ENCODE measurements around the gene RAD9B. TPM values are rescaled to one million over a fixed set of nuclear protein-coding genes. Genes with fewer than 3 reads are reported as not detected.
"Not testable (repeated sequence)": the region's sequence is repeated elsewhere in the genome, so short reads cannot be mapped to it uniquely, and the experiment has no call there.

The RAD9B gene
- total RNA-seq (2014; rRNA removed; shearing (Covaris generic)), result 1.1 and 2.7 TPM in 2 replicates

DNA sequence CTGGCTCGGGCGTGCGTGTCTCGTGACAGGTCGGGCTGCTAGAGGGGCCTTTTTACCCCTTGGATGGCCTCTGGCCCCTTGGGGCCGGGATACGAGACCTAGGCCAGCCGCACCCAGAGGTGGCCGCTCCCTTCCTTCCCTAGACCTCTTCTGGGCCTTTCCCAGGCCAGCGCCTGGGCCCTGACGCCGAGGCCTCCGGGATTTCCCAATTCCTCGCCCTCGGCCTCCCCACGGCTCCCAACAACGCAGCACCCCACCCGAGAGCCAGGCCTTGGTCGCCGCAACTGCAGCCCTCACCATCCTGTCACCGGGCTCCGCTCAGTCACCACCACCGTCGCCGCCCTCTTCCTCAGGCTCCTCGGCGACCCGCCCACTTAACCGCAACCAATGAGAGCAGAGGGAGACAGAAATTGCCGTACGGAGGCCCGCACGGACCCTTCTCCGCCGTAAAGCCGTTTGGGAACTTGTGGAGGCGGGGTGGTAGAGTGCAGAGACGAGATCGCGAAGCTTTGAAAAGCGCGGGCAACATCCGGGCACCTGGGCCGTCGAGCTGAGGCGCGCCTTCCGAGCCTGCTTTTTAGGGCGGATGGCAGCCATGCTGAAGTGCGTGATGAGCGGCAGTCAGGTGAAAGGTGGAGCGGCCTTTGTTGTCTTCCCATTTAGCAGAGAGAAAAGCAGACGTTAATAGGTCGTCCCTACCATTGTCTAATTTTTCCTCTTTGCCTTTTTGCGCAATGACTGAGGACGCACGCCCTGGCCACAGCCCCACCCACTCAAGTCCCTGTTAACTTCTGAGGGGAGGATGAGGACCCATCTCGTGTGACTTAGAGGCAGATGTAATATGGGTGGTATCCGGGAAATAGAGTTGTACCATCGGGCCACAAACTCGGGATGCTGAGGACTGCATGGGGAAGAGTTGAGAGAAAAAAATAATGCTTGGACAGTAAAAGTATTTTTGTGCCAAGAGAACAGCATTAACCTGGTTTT is at the start of gene RAD9B, which contains the start of gene VPS29:
Gene RAD9B, plus strand, starts transcription at position 580 of the 987 bp plus-strand sequence. Its CDS starts 7 bp downstream, at position 587.
Gene VPS29, minus strand, starts transcription at position 360 of the 987 bp plus-strand sequence. Its CDS starts 60 bp downstream, at position 300.
- H3K27ac ChIP-seq, result peak within 1 kb of the TSS; percentile 85
- H3K27me3 ChIP-seq, result no peaks in the 10 kb centered on the region
- peaks cover 9% of the 10 kb centered on the region for H3K36me3 ChIP-seq
- peak; percentile 98 for DNase-seq
- H3K9me3 ChIP-seq (replicated peaks), result no peaks in the 10 kb centered on the region
- peaks cover 6% of the 10 kb centered on the region; the same call in 1 of the 2 replicates for H3K4me1 ChIP-seq
- peak within 1 kb of the TSS; percentile 95 for H3K4me3 ChIP-seq

DNA sequence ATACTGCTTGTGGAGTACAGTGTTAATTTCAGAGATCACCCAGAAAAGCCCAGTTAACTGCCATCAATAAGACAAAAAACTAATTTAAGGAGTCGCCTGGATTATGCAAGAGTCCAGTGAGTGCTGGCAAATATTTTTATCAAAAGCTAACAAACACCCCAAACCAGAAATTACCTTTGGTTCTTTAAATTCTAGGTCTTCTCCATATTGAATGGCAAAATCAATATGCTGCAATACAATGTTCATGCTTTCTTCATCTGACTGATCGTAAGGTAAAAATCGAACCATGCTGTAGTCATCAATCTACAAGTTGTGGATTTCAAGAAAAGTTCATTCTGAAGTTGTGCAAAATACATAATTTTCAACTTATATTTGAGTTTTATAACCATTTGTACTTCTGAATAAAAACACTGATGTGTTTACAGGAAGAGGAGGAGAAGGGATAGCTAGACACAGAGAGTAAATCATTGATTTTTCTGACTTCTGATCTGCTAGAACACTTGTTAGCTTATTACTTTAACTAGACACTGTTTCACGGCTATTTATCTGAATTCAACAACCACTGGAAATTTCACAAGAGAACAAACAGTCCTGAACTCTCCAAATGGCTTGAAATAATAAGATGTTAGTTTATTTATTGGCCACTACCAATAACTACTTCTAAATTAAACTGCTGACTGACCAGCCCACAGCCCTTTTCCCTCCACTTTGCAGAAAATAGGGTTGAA is 48.4 kb upstream of the RAD9B start:
- H3K36me3 ChIP-seq, result peaks cover 26% of the 10 kb centered on the region
- H3K27me3 ChIP-seq, result no peaks in the 10 kb centered on the region
- no peak overlapping the region for H3K4me3 ChIP-seq
- DNase-seq, result no peak
- H3K27ac ChIP-seq, result no peak overlapping the region
- H3K9me3 ChIP-seq (replicated peaks), result no peaks in the 10 kb centered on the region; the same call in 1 of the 2 replicates
- no peaks in the 10 kb centered on the region for H3K4me1 ChIP-seq

DNA sequence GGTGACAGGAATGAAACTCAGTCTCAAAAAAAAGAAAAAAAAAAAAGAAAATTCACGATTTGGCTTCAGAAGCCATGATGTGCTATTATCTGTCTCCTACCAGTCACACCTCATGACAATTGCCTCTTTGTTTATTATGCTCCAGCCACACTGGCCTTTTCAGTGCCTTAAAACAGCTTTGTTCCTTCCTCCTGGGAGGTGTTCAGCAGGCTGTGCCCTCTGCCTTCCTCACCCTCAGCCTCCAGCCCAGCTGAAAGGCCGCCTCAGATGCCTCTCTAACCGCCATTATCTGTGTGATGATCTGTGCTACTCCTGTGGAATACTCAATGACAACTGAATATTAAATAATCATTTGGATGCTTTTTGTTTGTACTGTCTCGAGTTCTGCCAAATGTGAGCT is 43.4 kb upstream of the RAD9B start:
- H3K36me3 ChIP-seq, result peaks cover 31% of the 10 kb centered on the region

GRCh38 chr12:110461189-110461588 is 40.9 kb upstream of the RAD9B start:
- H3K4me1 ChIP-seq; H3K9me3 ChIP-seq (replicated peaks); H3K27ac ChIP-seq; H3K27me3 ChIP-seq; H3K4me3 ChIP-seq; DNase-seq: not testable (repeated sequence)
- H3K36me3 ChIP-seq, result peaks cover 21% of the 10 kb centered on the region

More for the DNA sequence above, 43.4 kb upstream of the RAD9B start:
- Histone ChIP-seq H3K27ac (no peak overlapping the region), H3K27me3 (no peaks in the 10 kb centered on the region), H3K9me3 (replicated peaks) (no peaks in the 10 kb centered on the region), H3K4me1 (no peaks in the 10 kb centered on the region), H3K4me3 (no peak overlapping the region)
- DNase-seq, result no peak

DNA sequence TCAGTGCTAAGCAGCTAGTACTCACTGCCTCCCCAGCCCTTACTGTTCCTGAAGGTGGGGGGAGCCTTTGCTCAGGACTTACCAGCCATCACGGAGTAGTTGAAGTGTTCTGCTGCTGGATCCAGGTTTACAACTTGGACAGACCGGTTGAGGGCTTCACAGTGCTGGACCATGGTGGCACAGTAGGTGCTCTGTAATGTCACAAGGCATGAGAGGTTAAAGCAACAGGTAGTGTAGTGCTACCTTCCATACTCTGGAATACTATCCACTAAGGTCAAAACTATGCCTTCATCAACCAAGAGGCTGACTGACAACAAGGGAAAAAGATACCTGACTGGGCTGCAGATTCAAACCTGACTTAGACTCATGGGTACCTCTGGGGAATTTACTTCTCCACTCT is 37.1 kb upstream of the RAD9B start:
- no peak overlapping the region for H3K27ac ChIP-seq

DNA sequence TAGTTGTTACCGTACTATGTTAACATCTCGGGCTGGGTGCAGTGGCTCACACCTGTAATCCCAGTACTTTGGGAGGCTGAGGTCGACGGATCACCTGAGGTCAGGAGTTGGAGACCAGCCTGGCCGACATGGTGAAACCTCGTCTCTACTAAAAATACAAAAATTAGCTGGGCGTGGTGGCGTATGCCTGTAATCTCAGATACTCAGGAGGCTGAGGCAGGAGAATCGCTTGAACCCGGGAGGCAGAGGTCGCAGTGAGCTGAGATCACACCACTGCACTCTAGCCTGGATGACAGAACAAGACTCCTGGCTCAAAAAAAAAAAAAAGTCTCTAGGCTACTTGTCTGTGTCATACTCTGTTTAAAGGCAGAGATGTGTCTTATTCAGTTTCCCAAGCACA is 36.4 kb upstream of the RAD9B start:
- not testable (repeated sequence) for H3K9me3 ChIP-seq (replicated peaks); H3K36me3 ChIP-seq; H3K27me3 ChIP-seq; DNase-seq; H3K4me1 ChIP-seq; H3K27ac ChIP-seq; H3K4me3 ChIP-seq

More for the DNA sequence above, 37.1 kb upstream of the RAD9B start:
- no peak for DNase-seq
- no peak overlapping the region for H3K4me3 ChIP-seq
- no peaks in the 10 kb centered on the region for H3K27me3 ChIP-seq
- H3K9me3 ChIP-seq (replicated peaks), result no peaks in the 10 kb centered on the region
- no peaks in the 10 kb centered on the region; the same call in 1 of the 2 replicates for H3K4me1 ChIP-seq
- peaks cover 12% of the 10 kb centered on the region for H3K36me3 ChIP-seq

DNA sequence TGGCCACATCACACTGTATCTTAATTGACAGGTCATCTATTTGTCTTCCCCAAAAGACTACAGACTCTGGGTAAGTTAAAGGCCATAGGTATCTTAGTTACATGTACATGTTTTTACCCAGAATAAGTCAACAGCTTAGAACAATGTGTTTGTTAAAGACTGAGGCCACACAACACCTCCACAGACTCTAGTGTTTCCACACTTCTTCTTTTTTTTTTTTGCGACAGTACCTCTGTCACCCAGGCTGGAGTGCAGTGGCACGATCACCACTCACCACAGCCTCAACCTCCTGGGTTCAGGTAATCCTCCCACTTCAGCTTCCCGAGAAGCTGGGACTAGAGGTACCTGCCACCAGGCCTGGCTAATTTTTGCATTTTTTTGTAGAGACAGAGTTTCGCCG is 35.3 kb upstream of the RAD9B start:
- no peaks in the 10 kb centered on the region for H3K9me3 ChIP-seq (replicated peaks)
- no peaks in the 10 kb centered on the region; the same call in 1 of the 2 replicates for H3K4me1 ChIP-seq
- H3K36me3 ChIP-seq, result peaks cover 4% of the 10 kb centered on the region
- H3K27me3 ChIP-seq, result no peaks in the 10 kb centered on the region
- DNase-seq, result no peak
- H3K4me3 ChIP-seq, result peak overlapping the region; percentile 96
- no peak overlapping the region for H3K27ac ChIP-seq

DNA sequence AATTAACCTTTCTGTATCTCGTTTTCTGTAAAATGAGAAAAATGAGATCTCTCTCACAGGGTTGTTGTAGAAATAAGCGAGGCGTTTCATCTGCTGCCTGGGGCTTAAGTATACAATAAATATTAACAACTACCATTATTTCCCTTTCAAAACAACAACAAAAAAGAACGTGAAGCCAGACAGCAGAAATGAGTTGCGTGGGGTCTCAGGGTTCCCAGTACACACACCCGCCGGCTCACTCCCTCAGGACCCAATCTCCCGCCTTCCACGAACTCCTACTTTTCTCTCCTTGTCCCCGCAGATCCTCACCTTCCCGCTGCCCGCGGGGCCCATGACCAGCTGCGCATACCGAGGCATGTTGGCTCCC is 34.3 kb upstream of the RAD9B start:
- DNase-seq, result no peak
- Histone ChIP-seq H3K27ac (peak overlapping the region; percentile 99), H3K4me1 (no peaks in the 10 kb centered on the region; the same call in 1 of the 2 replicates), H3K36me3 (peaks cover 4% of the 10 kb centered on the region; the same call in 1 of the 2 replicates), H3K4me3 (peak overlapping the region; percentile 96), H3K9me3 (replicated peaks) (no peaks in the 10 kb centered on the region), H3K27me3 (no peaks in the 10 kb centered on the region)

GRCh38 chr12:110468214-110469048 is 33.7 kb upstream of the RAD9B start, which contains the start of the genes FAM216A and GPN3:
Gene FAM216A (plus strand): TSS chr12:110468845. CDS start chr12:110468876, 31 bp downstream.
Gene GPN3 (minus strand): TSS chr12:110468257. CDS start chr12:110468203, 54 bp downstream.
- H3K4me1 ChIP-seq, result no peaks in the 10 kb centered on the region; the same call in 1 of the 2 replicates
- no peaks in the 10 kb centered on the region for H3K9me3 ChIP-seq (replicated peaks)
- peak; percentile 97 to 98 for DNase-seq
- H3K27me3 ChIP-seq, result no peaks in the 10 kb centered on the region
- peak within 1 kb of the TSS; percentile 99 for H3K27ac ChIP-seq
- peak within 1 kb of the TSS; percentile 96 for H3K4me3 ChIP-seq
- no peaks in the 10 kb centered on the region; the same call in 1 of the 2 replicates for H3K36me3 ChIP-seq

DNA sequence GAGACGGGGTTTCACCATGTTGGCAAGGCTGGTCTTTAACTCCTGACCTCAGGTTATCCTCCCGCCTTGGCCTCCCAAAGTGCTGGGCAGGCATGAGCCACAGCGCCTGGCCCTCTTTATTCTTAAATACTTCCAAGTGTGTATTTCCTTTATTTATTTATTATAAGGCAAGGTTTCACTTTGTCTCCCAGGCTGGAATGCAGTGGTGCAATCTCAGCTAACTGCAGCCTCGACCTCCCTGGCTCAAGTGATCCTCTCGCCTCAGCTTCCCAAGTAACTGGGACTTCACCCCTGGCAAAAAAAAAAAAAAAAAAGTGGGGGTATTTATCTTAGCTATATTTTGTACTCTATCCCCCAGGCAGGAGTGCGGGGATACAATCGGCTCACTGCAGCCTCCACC is 26.7 kb upstream of the RAD9B start:
- no peak for DNase-seq
- Histone ChIP-seq H3K4me1 (no peaks in the 10 kb centered on the region), H3K27ac (no peak overlapping the region), H3K4me3 (no peak overlapping the region), H3K9me3 (replicated peaks) (no peaks in the 10 kb centered on the region), H3K27me3 (no peaks in the 10 kb centered on the region), H3K36me3 (0 out of 2 replicates have a peak, but pooled peaks cover 8% of the 10 kb centered on the region)

DNA sequence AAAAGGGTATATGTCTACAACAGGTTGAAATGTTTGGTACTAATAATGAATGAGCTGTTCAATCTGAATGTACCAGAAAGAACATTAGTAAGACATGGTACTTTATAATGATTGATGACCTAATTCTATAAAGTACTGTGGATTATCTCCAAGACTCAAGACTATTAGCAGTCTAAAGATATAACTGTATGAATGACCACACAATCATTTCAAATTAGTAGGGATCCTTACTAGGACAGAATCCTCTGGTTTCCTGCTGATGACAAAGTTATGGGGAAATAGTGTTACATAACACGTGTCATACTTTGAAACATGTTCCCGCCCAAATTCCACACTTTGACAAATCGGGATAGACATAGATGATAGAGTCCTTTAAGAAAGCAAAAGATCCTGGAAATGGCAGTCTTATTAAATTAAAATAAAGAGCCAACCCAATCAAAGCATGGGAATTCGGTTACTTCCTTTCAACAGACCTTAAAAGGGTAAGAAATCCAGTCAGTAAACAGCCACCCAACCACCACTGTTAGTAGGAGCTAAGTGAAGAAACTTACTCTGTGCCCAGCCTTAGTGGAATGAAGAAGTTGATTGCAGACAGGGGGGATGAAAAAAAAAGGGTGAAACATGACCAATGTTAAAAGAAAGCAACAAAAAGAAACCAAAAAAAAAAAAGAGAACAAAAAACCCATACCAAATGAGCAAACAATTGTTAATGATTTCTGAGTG is 3.0 kb upstream of the RAD9B start:
- no peak for DNase-seq
- H3K4me1 ChIP-seq, result peaks cover 6% of the 10 kb centered on the region; the same call in 1 of the 2 replicates
- no peak overlapping the region for H3K4me3 ChIP-seq
- H3K9me3 ChIP-seq (replicated peaks), result no peaks in the 10 kb centered on the region
- no peaks in the 10 kb centered on the region for H3K27me3 ChIP-seq
- peaks cover 29% of the 10 kb centered on the region for H3K36me3 ChIP-seq
- no peak overlapping the region for H3K27ac ChIP-seq

DNA sequence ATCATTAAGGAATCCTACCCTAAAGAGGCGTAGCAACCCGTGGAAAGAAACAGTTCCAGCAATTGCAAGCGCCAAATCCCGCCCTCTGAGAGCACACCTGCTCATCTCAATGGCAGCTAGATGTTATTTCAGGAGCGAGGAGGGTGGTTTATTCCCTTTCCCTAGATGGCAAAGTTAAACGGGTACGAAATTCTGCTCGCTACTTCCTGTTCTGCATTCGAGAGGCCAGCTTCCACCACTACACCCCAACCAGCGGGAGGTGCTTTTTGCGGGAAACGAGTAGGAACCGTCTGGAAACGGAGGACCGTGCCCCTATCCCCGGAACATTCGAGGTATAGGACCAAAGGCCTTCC is 756 bp upstream of the RAD9B start:
- H3K27me3 ChIP-seq, result no peaks in the 10 kb centered on the region
- H3K4me3 ChIP-seq, result peak overlapping the region; percentile 95
- no peaks in the 10 kb centered on the region for H3K9me3 ChIP-seq (replicated peaks)
- peak overlapping the region; percentile 85 for H3K27ac ChIP-seq
- H3K4me1 ChIP-seq, result peaks cover 6% of the 10 kb centered on the region; the same call in 1 of the 2 replicates
- H3K36me3 ChIP-seq, result peaks cover 9% of the 10 kb centered on the region
- peak; percentile 55 to 64 for DNase-seq

GRCh38 chr12:110503432-110503831 is 1.3 kb downstream of the RAD9B start:
- Histone ChIP-seq H3K4me3 (no peak overlapping the region), H3K27me3 (no peaks in the 10 kb centered on the region), H3K27ac (no peak overlapping the region), H3K4me1 (peaks cover 6% of the 10 kb centered on the region; the same call in 1 of the 2 replicates), H3K9me3 (replicated peaks) (no peaks in the 10 kb centered on the region), H3K36me3 (peaks cover 4% of the 10 kb centered on the region)
- no peak for DNase-seq

Measured in SJCRH30 (cell line).